Right ventricle myocardium inferior (tissue), 1 donor: ENCODE results near the gene UPK3BL2. TPM values are rescaled to one million over a fixed set of nuclear protein-coding genes. Genes with fewer than 3 reads are reported as not detected.
"Not testable (repeated sequence)": the region's sequence is repeated elsewhere in the genome, so short reads cannot be mapped to it uniquely, and the experiment has no call there.

ENCODE experiments used
- ATAC-seq: fragments of 200-7000 bp; cut with Tn5 transposase; one replicate; pipeline ENCODE4 v1.9.1; 2020; ENCODE audit warnings: mild to moderate bottlenecking, moderate library complexity
- DNase-seq: peaks from one replicate; pipeline ENCODE4 v3.0.0; 2021; ENCODE audit errors: missing footprints
- intact Hi-C: fragments of 100-400 bp; cut with DNase I; formaldehyde crosslinking; loops from one replicate; pipeline ENCODE4 v1.11.0; 2022
- total RNA-seq: library from RNA; stranded (reverse); fragmentation: NEBNext Ultra II Directional; extraction: Animal tissue kit (Norgen Biotek cat#: 25700); gene quantifications from one replicate; pipeline ENCODE4 v1.2.1, GENCODE V29; 2021
- donor health status: DM: no; HTN: yes; CAD: no; lungs with severe emphysema.

The UPK3BL2 gene
- total RNA-seq, 1 donor from 2014 or later = 2.8 TPM

- intact Hi-C loops, ATAC-seq, DNase-seq: not testable (repeated sequence)
Measured at GRCh38 chr7:102540604-102541003, 2.9 kb downstream of the UPK3BL2 start.

GRCh38 chr7:102535062-102535615 lies 8.4 kb downstream of the UPK3BL2 start:
- DNase-seq, intact Hi-C loops, ATAC-seq: not testable (repeated sequence)

DNA sequence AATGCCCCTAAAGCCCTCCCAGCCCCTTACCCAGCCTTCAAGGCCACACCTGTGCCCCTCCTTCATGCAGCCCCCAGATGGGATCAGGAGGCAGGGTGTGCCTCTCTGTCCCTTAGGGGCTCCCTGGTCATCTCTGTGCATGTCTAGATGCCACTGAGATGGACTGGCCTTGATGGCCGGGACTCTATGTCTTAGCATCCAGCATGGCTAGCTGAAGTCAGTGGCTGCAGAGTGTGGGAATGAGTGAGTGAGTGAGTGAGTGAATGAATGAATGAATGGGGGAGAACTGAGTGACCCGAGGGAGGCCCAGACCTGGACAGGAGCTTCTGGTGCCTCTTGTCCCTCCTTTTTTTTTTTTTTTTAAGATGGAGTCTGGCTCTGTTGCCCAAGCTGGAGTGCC lies 11.4 kb downstream of the UPK3BL2 start:
- ATAC-seq = peak; percentile 5
- DNase-seq, intact Hi-C loops: not testable (repeated sequence)

DNA sequence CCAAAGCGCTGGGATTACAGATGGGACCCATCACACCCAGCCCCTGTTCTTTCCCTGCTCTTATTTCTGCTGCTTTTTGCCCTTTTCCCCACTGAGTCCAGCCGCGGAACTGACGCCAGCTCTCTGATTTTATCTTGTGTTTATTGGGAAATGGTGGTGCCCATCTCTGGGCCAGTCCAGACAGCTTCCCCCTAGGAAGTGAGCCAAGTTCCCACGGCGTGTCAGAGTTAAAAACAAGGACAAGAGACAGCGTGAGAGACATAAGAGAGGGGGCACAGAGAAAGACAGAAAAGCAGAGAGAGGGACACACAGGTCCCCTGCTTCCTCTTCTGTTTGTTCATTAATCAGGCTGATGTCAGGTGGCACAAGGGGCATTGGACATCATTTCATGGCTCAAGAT lies 11.9 kb downstream of the UPK3BL2 start:
- ATAC-seq, DNase-seq, intact Hi-C loops: not testable (repeated sequence)

GRCh38 chr7:102527822-102528793 lies 15.4 kb downstream of the UPK3BL2 start:
- DNase-seq, intact Hi-C loops: not testable (repeated sequence)
- ATAC-seq = peak; percentile 11

DNA sequence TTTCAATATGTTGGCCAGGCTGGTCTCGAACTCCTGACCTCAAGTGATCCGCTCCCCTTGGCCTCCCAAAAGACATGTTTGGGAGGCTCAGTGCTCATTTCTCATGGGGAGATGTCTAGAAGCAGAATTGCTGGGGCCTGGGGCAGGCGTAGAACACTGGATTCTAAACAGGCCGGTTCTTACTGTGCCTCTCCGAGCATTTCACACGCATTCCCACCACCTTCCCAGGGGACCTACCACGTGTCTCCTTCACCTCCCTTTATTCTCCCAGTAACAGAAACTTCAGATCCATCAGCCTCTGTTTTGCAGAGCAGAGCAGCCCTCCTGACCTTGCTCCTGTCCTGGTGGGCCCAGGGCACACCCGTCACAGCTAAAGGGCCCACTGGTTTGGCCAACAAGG lies 16.3 kb downstream of the UPK3BL2 start:
- ATAC-seq, intact Hi-C loops, DNase-seq: not testable (repeated sequence)

DNA sequence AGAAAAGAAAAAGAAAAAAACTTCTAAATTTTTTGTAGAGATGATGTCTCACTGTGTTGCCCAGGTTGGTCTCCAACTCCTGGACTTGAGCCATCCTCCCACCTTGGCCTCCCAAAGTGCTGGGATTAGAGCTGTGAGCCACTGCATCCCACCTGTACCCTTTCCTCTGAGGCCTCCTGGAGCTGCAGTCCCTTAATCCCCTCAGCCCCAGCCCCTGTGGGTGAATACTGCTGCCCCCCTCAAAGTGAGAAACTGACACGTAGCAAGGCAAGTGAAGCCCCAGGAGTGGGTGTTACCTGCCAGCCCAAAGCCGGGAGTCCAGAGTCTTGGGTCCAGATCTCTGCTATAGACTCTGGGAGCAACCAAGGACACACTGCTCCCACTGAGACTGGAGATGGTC lies 18.7 kb downstream of the UPK3BL2 start:
- peak; percentile 19 for ATAC-seq
- intact Hi-C loops = not testable (repeated sequence)
- peak; percentile 61 for DNase-seq

- ATAC-seq, DNase-seq, intact Hi-C loops: not testable (repeated sequence)
Measured at GRCh38 chr7:102520797-102521196, 22.7 kb downstream of the UPK3BL2 start.

DNA sequence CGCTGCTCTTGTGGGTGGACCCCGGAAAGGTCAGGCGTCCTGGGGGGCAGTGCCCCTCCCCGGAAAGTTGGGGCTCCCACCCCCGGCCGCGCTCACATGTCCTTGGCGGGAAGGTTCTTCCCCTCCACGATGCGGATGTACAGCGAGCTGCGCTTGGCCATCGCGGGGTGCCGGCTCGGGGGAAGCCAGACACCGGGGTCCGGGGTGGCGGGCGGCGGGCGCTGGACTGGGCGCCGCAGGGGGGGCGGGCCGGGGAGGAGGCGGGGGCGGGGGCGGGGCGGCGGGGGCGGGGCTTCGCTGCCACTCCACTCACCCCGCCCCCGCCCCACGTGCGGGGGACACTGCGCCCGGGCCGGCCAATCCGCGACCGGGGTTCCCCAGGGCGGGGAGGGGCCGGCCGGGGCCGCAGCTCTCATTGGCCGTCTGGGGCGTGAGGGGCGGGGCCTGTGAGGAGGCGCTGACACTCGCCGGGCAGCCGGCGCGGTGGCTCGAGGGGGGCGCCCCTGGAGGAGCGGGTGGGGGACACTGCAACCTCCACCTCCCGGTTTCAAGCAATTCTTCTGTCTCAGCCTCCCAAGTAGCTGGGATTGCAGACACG lies 25.8 kb downstream of the UPK3BL2 start, which contains the start of gene RASA4B:
Gene RASA4B (minus strand): TSS at position 228 of the 598 bp plus-strand sequence. CDS start 67 bp downstream, at position 161.
- peak; percentile 61 for DNase-seq
- intact Hi-C loops = not testable (repeated sequence)
- ATAC-seq = peak; percentile 97

- DNase-seq, ATAC-seq, intact Hi-C loops: not testable (repeated sequence)
Measured at GRCh38 chr7:102516951-102517350, 26.5 kb downstream of the UPK3BL2 start.

GRCh38 chr7:102515889-102516288 lies 27.6 kb downstream of the UPK3BL2 start:
- intact Hi-C loops = not testable (repeated sequence)

DNA sequence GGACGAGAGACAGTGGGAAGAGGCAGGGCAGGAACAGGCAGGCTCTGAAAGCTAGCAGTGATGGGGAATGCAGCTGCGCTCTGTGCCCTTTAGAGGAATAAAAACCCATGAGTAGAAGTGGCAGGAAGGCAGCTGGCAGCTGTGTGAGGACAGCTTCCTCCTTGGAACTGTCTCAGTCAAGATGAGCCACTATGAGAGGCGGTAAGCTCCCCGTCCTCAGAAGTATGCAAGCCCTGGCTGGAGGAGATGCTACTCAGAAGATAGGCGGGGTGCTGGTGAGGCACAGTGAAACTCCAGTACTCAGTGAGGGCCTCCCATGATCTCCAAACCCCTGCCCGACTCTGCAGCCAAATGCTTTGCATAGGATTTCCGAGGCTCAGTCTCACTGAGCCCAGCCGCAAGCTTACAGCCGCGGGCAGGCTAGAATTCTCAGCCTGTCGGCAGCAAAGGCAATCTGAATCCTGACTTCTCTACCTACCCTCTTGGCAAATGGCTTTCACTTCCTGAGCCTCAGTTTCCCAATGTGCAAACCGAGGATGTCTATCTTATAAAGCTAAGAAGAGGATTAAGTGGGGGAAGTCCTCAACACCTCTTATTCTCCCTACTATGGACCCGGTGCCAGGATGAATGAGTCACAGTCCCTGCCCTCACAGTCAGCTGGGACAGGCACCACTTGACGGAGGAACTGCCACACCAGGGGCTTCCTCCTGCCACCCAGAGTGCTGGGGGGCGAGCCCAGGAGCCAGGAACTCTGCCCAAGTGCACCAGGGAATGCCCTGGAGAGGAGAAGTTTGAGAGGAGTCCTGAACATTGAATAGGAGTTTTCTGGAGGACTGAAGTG lies 28.4 kb downstream of the UPK3BL2 start:
- DNase-seq, intact Hi-C loops, ATAC-seq: not testable (repeated sequence)

More at GRCh38 chr7:102515889-102516288, 27.6 kb downstream of the UPK3BL2 start:
- ATAC-seq, DNase-seq: not testable (repeated sequence)

DNA sequence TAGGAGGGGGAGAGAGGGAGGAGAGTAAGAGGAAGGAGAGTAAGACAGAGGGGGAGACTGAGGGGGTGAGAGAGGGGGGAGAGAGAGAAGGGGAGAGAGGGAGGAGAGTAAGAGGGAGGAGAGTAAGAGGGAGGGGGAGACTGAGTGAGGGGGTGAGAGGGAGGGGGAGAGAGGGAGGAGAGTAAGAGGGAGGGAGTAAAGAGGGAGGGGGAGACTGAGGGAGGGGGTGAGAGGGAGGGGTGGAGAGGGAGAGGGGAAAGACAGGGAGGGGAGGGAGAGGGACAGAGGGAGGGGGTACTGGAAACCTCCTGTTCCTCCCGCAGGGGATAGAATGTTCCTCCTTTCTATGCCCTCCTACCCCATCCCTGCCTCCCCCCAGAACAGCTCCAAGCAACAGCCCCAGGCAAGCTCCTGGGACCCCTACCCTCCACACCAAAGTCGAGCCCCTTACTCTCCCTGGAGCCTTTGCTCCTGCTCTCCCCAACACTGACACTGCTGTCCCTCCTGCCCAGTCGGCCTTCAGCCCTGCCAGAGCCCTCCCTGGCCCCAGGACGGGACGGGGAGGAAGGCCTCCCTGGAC lies 30.8 kb downstream of the UPK3BL2 start:
- intact Hi-C loops = not testable (repeated sequence)
- ATAC-seq (peak; percentile 15), DNase-seq (peak; percentile 66)

GRCh38 chr7:102511860-102512522 lies 31.5 kb downstream of the UPK3BL2 start:
- intact Hi-C loops, DNase-seq: not testable (repeated sequence)
- ATAC-seq = peak; percentile 79

- ATAC-seq, intact Hi-C loops: not testable (repeated sequence)
Measured at GRCh38 chr7:102510575-102510974, 32.9 kb downstream of the UPK3BL2 start.

GRCh38 chr7:102507410-102508088 lies 35.9 kb downstream of the UPK3BL2 start:
- intact Hi-C loops, ATAC-seq: not testable (repeated sequence)
- DNase-seq = peak; percentile 45

More at GRCh38 chr7:102510575-102510974, 32.9 kb downstream of the UPK3BL2 start:
- not testable (repeated sequence) for DNase-seq
